OCI-LY1 (cell line): ENCODE data around the gene MADD.

ENCODE experiments used
- H2AFZ ChIP-seq: fragments of 200-600 bp; sonication (generic), shearing (Covaris generic); 2 replicates; pipeline ENCODE4 v1.6.0; 2014; ENCODE audit warnings: antibody characterized with exemption, mild to moderate bottlenecking, low read length
- H3F3A ChIP-seq: fragments of 200-600 bp; sonication (generic), shearing (Covaris generic); 2 replicates; pipeline ENCODE4 v1.6.0; 2014; ENCODE audit warnings: mild to moderate bottlenecking, antibody characterized with exemption, low read length, moderate library complexity; ENCODE audit not compliant: insufficient read depth
- H3K27ac ChIP-seq: fragments of 200-600 bp; sonication (generic); 2 replicates; pipeline ENCODE4 v1.5.1; 2014; ENCODE audit warnings: low read length, mixed run types, mild to moderate bottlenecking, low read depth; ENCODE audit not compliant: poor library complexity, severe bottlenecking
- H3K27me3 ChIP-seq: fragments of 200-600 bp; sonication (generic); 2 replicates; pipeline ENCODE4 v1.6.0; 2014; ENCODE audit warnings: antibody characterized with exemption, mild to moderate bottlenecking, low read length, moderate library complexity; ENCODE audit not compliant: insufficient read depth
- H3K36me3 ChIP-seq: fragments of 200-600 bp; sonication (generic); 2 replicates; pipeline ENCODE4 v1.6.1; 2014; ENCODE audit warnings: mild to moderate bottlenecking, antibody characterized with exemption, low read length, moderate library complexity, mixed read lengths; ENCODE audit not compliant: insufficient read depth
- H3K4me1 ChIP-seq: fragments of 200-600 bp; sonication (generic); 2 replicates; pipeline ENCODE4 v1.5.1; 2014; ENCODE audit warnings: mild to moderate bottlenecking, low read length, moderate library complexity; ENCODE audit not compliant: insufficient read depth, severe bottlenecking
- H3K4me2 ChIP-seq: fragments of 200-600 bp; sonication (generic), shearing (Covaris generic); 2 replicates; pipeline ENCODE4 v1.6.1; 2014; ENCODE audit warnings: low read length
- H3K4me3 ChIP-seq: fragments of 200-600 bp; sonication (generic); 2 replicates; pipeline ENCODE4 v1.5.1; 2014; ENCODE audit warnings: low read length, low read depth, mild to moderate bottlenecking, mixed read lengths; ENCODE audit not compliant: poor library complexity, severe bottlenecking
- H3K79me2 ChIP-seq: fragments of 200-600 bp; shearing (Covaris generic); 2 replicates; pipeline ENCODE4 v1.6.1; 2016; ENCODE audit warnings: mixed run types, low read length, mixed read lengths; ENCODE audit not compliant: insufficient read depth
- H3K9ac ChIP-seq: fragments of 200-600 bp; sonication (generic), shearing (Covaris generic); 2 replicates; pipeline ENCODE4 v1.6.1; 2014; ENCODE audit warnings: mild to moderate bottlenecking, low read length, mixed read lengths
- H3K9me2 ChIP-seq: fragments of 200-600 bp; sonication (generic), shearing (Covaris generic); 2 replicates; pipeline ENCODE4 v1.6.1; 2014; ENCODE audit warnings: low read depth, mild to moderate bottlenecking, low read length, mixed read lengths
- H3K9me3 ChIP-seq: fragments of 200-600 bp; shearing (Covaris generic); 2 replicates; pipeline ENCODE4 v1.6.1; 2014; ENCODE audit warnings: low read length, mixed read lengths
- H4K20me1 ChIP-seq: fragments of 200-600 bp; sonication (generic), shearing (Covaris generic); 2 replicates; pipeline ENCODE4 v1.6.0; 2016; ENCODE audit warnings: mild to moderate bottlenecking, low read length; ENCODE audit not compliant: insufficient read depth
- CTCF ChIP-seq: fragments of 200-600 bp; sonication (generic), shearing (Covaris generic); IDR thresholded peaks from 2 replicates; pipeline ENCODE4 v1.5.1; 2017; ENCODE audit warnings: mild to moderate bottlenecking, antibody characterized with exemption, low read length, moderate library complexity, mixed read lengths
- EZH2 ChIP-seq: fragments of 200-600 bp; sonication (generic), shearing (Covaris generic); IDR thresholded peaks from 2 replicates; pipeline ENCODE4 v1.8.0; 2017; ENCODE audit warnings: borderline replicate concordance, mixed run types, mild to moderate bottlenecking, antibody characterized with exemption, low read length, moderate library complexity, mixed read lengths

Gene MADD

GRCh38 chr11:47345890-47346563 is 76.1 kb downstream of the MADD start:
- Histone ChIP-seq H3K4me1 (no peaks in the 10 kb centered on the region), H2AFZ (no peak overlapping the region), H3K36me3 (no peaks in the 10 kb centered on the region), H3K79me2 (no peaks in the 10 kb centered on the region), H3K9me2 (no peaks in the 10 kb centered on the region), H3K27me3 (peaks cover 5% of the 10 kb centered on the region; the same call in 1 of the 2 replicates), H3K27ac (no peak overlapping the region), H3F3A (no peaks in the 10 kb centered on the region), H3K4me2 (no peak overlapping the region), H3K9me3 (no peaks in the 10 kb centered on the region), H3K4me3 (no peak overlapping the region), H3K9ac (no peak overlapping the region), H4K20me1 (no peaks in the 10 kb centered on the region)
- TF ChIP-seq EZH2, result no peak
- TF ChIP-seq CTCF, result no peak

- H3K4me2 ChIP-seq, result no peak overlapping the region
- no peak overlapping the region for H3K4me3 ChIP-seq
- no peaks in the 10 kb centered on the region for H3K9me2 ChIP-seq
- H3K36me3 ChIP-seq, result no peaks in the 10 kb centered on the region
- H3K4me1 ChIP-seq, result no peaks in the 10 kb centered on the region
- no peaks in the 10 kb centered on the region for H4K20me1 ChIP-seq
- no peaks in the 10 kb centered on the region for H3K9me3 ChIP-seq
- no peak overlapping the region for H3K9ac ChIP-seq
- no peak overlapping the region for H2AFZ ChIP-seq
- TF ChIP-seq CTCF, result no peak
- no peak for TF ChIP-seq EZH2
- no peaks in the 10 kb centered on the region for H3K79me2 ChIP-seq
- H3K27ac ChIP-seq, result no peak overlapping the region
- peaks cover 5% of the 10 kb centered on the region; the same call in 1 of the 2 replicates for H3K27me3 ChIP-seq
- no peaks in the 10 kb centered on the region for H3F3A ChIP-seq
Observed at GRCh38 chr11:47347137-47347536, 77.2 kb downstream of the MADD start.

- Histone ChIP-seq H3K27ac (no peak overlapping the region), H3K9ac (no peak overlapping the region), H3K9me3 (no peaks in the 10 kb centered on the region), H4K20me1 (no peaks in the 10 kb centered on the region), H3K4me2 (no peak overlapping the region), H3K79me2 (no peaks in the 10 kb centered on the region), H3K36me3 (no peaks in the 10 kb centered on the region), H3F3A (no peaks in the 10 kb centered on the region), H2AFZ (no peak overlapping the region), H3K4me1 (no peaks in the 10 kb centered on the region), H3K4me3 (no peak overlapping the region), H3K9me2 (no peaks in the 10 kb centered on the region), H3K27me3 (no peaks in the 10 kb centered on the region)
- TF ChIP-seq EZH2 (no peak), CTCF (no peak)
Observed at GRCh38 chr11:47348131-47348802, 78.3 kb downstream of the MADD start.
